ENCODE measurements around the gene TEX261.

Gene TEX261

GRCh38 chr2:70964596-70965386 is 29.9 kb downstream of the TEX261 start:
- peak overlapping the region; percentile 62 for H3K4me3 ChIP-seq (ENCODE audit: low read depth, low read length)

GRCh38 chr2:70964133-70964532 is 30.5 kb downstream of the TEX261 start:
- no peak for TF ChIP-seq CTCF (IDR thresholded peaks at IDR 0.05; ENCODE audit: low read depth, low read length)
- H3K4me3 ChIP-seq (ENCODE audit: low read depth, low read length) = no peak overlapping the region

More at GRCh38 chr2:70964596-70965386, 29.9 kb downstream of the TEX261 start:
- peak; percentile 79 for TF ChIP-seq CTCF (IDR thresholded peaks at IDR 0.05; ENCODE audit: low read depth, low read length)

GRCh38 chr2:70962885-70963878 is 31.5 kb downstream of the TEX261 start:
- TF ChIP-seq CTCF (IDR thresholded peaks at IDR 0.05; ENCODE audit: low read depth, low read length) = no peak
- no peak overlapping the region for H3K4me3 ChIP-seq (ENCODE audit: low read depth, low read length)

- no peak for TF ChIP-seq CTCF (IDR thresholded peaks at IDR 0.05; ENCODE audit: low read depth, low read length)
- H3K4me3 ChIP-seq (ENCODE audit: low read depth, low read length) = no peak overlapping the region
These were observed 32.3 kb downstream of the TEX261 start for GRCh38 chr2:70962211-70962884.

GRCh38 chr2:70961648-70961994 is 33.1 kb downstream of the TEX261 start:
- no peak overlapping the region for H3K4me3 ChIP-seq (ENCODE audit: low read depth, low read length)
- TF ChIP-seq CTCF (IDR thresholded peaks at IDR 0.05; ENCODE audit: low read depth, low read length) = no peak

GRCh38 chr2:70960833-70961647 is 33.6 kb downstream of the TEX261 start:
- TF ChIP-seq CTCF (IDR thresholded peaks at IDR 0.05; ENCODE audit: low read depth, low read length) = no peak
- H3K4me3 ChIP-seq (ENCODE audit: low read depth, low read length) = no peak overlapping the region

All from WI38 (cell line).